Endodermal cell (in vitro differentiated cells): ENCODE measurements around the gene NAA38. TPM values are rescaled to one million over a fixed set of nuclear protein-coding genes. Genes with fewer than 3 reads are reported as not detected.
A peak's percentile ranks its signal among the peaks of the same experiment; 100 is the strongest.

Source experiments
- DNase-seq: peaks from one replicate; pipeline ENCODE4 v3.0.0-alpha.2; 2017
- H3K27ac ChIP-seq: 2 replicates; pipeline ENCODE4 v1.5.1; 2013; ENCODE audit warnings: mild to moderate bottlenecking, low read depth, low read length, moderate library complexity
- H3K27me3 ChIP-seq: 2 replicates; pipeline ENCODE4 v1.6.1; 2013; ENCODE audit warnings: mild to moderate bottlenecking, low read length, moderate library complexity; ENCODE audit not compliant: insufficient read depth, control insufficient read depth, poor library complexity, severe bottlenecking
- H3K36me3 ChIP-seq: 2 replicates; pipeline ENCODE4 v1.7.0; 2013; ENCODE audit warnings: mild to moderate bottlenecking, low read length, moderate library complexity; ENCODE audit not compliant: control insufficient read depth, insufficient read depth
- H3K4me1 ChIP-seq: one replicate; pipeline ENCODE4 v1.7.0; 2013; ENCODE audit warnings: low read length; ENCODE audit not compliant: control insufficient read depth, insufficient read depth
- H3K4me3 ChIP-seq: 2 replicates; pipeline ENCODE4 v1.5.1; 2013; ENCODE audit warnings: mild to moderate bottlenecking, low read length, moderate library complexity
- H3K9ac ChIP-seq: 2 replicates; pipeline ENCODE4 v1.6.1; 2013; ENCODE audit warnings: mild to moderate bottlenecking, low read length, moderate library complexity; ENCODE audit not compliant: poor library complexity, severe bottlenecking; ENCODE audit errors: extremely low read depth
- H3K9me3 ChIP-seq: 2 replicates; pipeline ENCODE4 v1.6.1; 2013; ENCODE audit warnings: mild to moderate bottlenecking, low read length, moderate library complexity; ENCODE audit not compliant: control insufficient read depth
- H3K27ac Mint-ChIP-seq: 2 replicates; pipeline ENCODE4 v1.8.0; 2020; ENCODE audit warnings: mixed read lengths
- H3K27me3 Mint-ChIP-seq: 2 replicates; pipeline ENCODE4 v1.8.0; 2021; ENCODE audit warnings: mild to moderate bottlenecking, mixed read lengths; ENCODE audit not compliant: insufficient read depth
- H3K36me3 Mint-ChIP-seq: 2 replicates; pipeline ENCODE4 v1.8.0; 2020; ENCODE audit warnings: low read depth, mixed read lengths
- H3K4me1 Mint-ChIP-seq: 2 replicates; pipeline ENCODE4 v1.8.0; 2020; ENCODE audit warnings: mixed read lengths
- H3K4me3 Mint-ChIP-seq: 2 replicates; pipeline ENCODE4 v1.8.0; 2020; ENCODE audit warnings: mild to moderate bottlenecking, moderate library complexity, mixed read lengths
- H3K9me3 Mint-ChIP-seq: 2 replicates; pipeline ENCODE4 v1.8.0; 2020; ENCODE audit warnings: mild to moderate bottlenecking, mixed read lengths
- CTCF ChIP-seq: fragments of 200-600 bp; sonication (generic); conservative IDR thresholded peaks from 2 replicates; pipeline ENCODE4 v1.5.0; 2021; ENCODE audit warnings: antibody characterized with exemption, mild to moderate bottlenecking
- WGBS, 2 experiments: methylation state at CpG; one replicate each; pipeline versions ENCODE4 v1.1.5 to v1.1.7; 2013; ENCODE audit warnings: missing lambda C conversion rate in 2 of 2, mixed read lengths in 1 of 2; ENCODE audit not compliant: insufficient coverage in 1 of 2, insufficient read length in 1 of 2; 5-methylcytosine and 5-hydroxymethylcytosine counted together
- total RNA-seq, 2 donors: library from RNA; stranded (reverse); fragmentation: NEBNext Ultra II Directional in 1 of 2; extraction: Animal tissue kit (Norgen Biotek cat#: 25700) in 1 of 2; gene quantifications; 2 replicates in 1 of 2; 3 replicates in 1 of 2; pipeline ENCODE4 v1.2.1, GENCODE V29; 2021

Gene NAA38
- total RNA-seq, 2 donors from 2014 or later: 38.9 to 44.8 TPM

- Histone ChIP-seq H3K27ac (no peak overlapping the region), H3K9me3 (no peaks in the 10 kb centered on the region), H3K36me3 (peaks cover 55% of the 10 kb centered on the region), H3K27me3 (no peaks in the 10 kb centered on the region), H3K4me1 (no peaks in the 10 kb centered on the region), H3K9ac (no peak overlapping the region), H3K4me3 (no peak overlapping the region)
- DNase-seq: no peak
- H3K9me3 Mint-ChIP-seq: no peaks in the 10 kb centered on the region
- peaks cover 47% of the 10 kb centered on the region for H3K36me3 Mint-ChIP-seq
- no peak for TF ChIP-seq CTCF
- H3K4me1 Mint-ChIP-seq: peaks cover 6% of the 10 kb centered on the region
- H3K27me3 Mint-ChIP-seq: peaks cover 13% of the 10 kb centered on the region
- no peak overlapping the region for H3K27ac Mint-ChIP-seq
- WGBS, 2 experiments: 91 to 100% methylated on average over 3 to 20 of the region's 20 CpGs
- H3K4me3 Mint-ChIP-seq: no peak overlapping the region
Measured at GRCh38 chr17:7848131-7848579, 9.2 kb downstream of the NAA38 start.

GRCh38 chr17:7846765-7847661, 10.3 kb downstream of the NAA38 start:
- no peak for TF ChIP-seq CTCF
- peak; percentile 38 for DNase-seq

GRCh38 chr17:7846063-7846735, 11.2 kb downstream of the NAA38 start:
- no peaks in the 10 kb centered on the region for H3K9me3 Mint-ChIP-seq
- WGBS, 2 experiments: 87 to 95% methylated on average over 9 to 22 of the region's 22 CpGs
- peaks cover 6% of the 10 kb centered on the region for H3K4me1 Mint-ChIP-seq
- peak; percentile 40 for DNase-seq
- no peak for TF ChIP-seq CTCF
- H3K36me3 ChIP-seq: peaks cover 38% of the 10 kb centered on the region
- no peak overlapping the region for H3K4me3 Mint-ChIP-seq
- no peak overlapping the region for H3K9ac ChIP-seq
- peaks cover 34% of the 10 kb centered on the region for H3K36me3 Mint-ChIP-seq
- no peaks in the 10 kb centered on the region for H3K9me3 ChIP-seq
- no peaks in the 10 kb centered on the region for H3K4me1 ChIP-seq
- no peaks in the 10 kb centered on the region for H3K27me3 Mint-ChIP-seq
- H3K27ac ChIP-seq: no peak overlapping the region
- H3K27me3 ChIP-seq: no peaks in the 10 kb centered on the region
- no peak overlapping the region for H3K4me3 ChIP-seq
- H3K27ac Mint-ChIP-seq: no peak overlapping the region

More at GRCh38 chr17:7846765-7847661, 10.3 kb downstream of the NAA38 start:
- Mint-ChIP-seq H3K36me3 (peaks cover 37% of the 10 kb centered on the region), H3K4me3 (no peak overlapping the region), H3K27ac (no peak overlapping the region), H3K27me3 (peaks cover 3% of the 10 kb centered on the region), H3K4me1 (peaks cover 9% of the 10 kb centered on the region), H3K9me3 (no peaks in the 10 kb centered on the region)
- H3K4me3 ChIP-seq: no peak overlapping the region
- no peaks in the 10 kb centered on the region for H3K27me3 ChIP-seq
- no peak overlapping the region for H3K27ac ChIP-seq
- H3K9me3 ChIP-seq: no peaks in the 10 kb centered on the region
- WGBS, 2 experiments: 92 to 97% methylated on average over 13 to 34 of the region's 34 CpGs
- H3K36me3 ChIP-seq: peaks cover 44% of the 10 kb centered on the region
- no peaks in the 10 kb centered on the region for H3K4me1 ChIP-seq
- no peak overlapping the region for H3K9ac ChIP-seq
